ENCODE data around the gene A3GALT2.

DNA sequence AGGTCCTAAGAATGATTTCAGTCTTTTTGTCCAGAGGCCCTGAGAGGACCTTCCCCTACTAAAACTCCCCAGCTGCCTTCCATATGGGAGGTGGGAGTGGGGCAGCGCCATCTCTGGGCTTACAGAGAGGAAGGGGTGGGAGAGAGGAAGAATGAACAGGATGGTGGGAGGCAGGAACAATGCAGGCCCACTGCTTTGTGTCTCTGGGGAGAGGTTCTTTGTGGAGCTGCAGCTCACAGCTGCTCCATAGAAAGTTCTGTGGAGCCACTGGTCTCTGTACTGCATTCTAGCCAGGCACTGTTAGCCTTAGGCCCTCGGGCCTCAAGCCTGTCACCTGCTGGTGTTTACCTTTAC is 43.6 kb upstream of the A3GALT2 start:
- TF ChIP-seq CTCF (conservative IDR thresholded peaks at IDR 0.05; ENCODE audit: low read length) = no peak
- no peak for TF ChIP-seq EZH2phosphoT487 (IDR thresholded peaks at IDR 0.05; ENCODE audit: borderline replicate concordance)
